ENCODE data around the gene HRH3. TPM values are rescaled to one million over a fixed set of nuclear protein-coding genes. Genes with fewer than 3 reads are reported as not detected.
A peak's percentile ranks its signal among the peaks of the same experiment; 100 is the strongest.

The HRH3 gene
- total RNA-seq, 5 donors from 2014 or later (not counting 1 experiment from before 2014, with no cell fraction given): not detected

DNA sequence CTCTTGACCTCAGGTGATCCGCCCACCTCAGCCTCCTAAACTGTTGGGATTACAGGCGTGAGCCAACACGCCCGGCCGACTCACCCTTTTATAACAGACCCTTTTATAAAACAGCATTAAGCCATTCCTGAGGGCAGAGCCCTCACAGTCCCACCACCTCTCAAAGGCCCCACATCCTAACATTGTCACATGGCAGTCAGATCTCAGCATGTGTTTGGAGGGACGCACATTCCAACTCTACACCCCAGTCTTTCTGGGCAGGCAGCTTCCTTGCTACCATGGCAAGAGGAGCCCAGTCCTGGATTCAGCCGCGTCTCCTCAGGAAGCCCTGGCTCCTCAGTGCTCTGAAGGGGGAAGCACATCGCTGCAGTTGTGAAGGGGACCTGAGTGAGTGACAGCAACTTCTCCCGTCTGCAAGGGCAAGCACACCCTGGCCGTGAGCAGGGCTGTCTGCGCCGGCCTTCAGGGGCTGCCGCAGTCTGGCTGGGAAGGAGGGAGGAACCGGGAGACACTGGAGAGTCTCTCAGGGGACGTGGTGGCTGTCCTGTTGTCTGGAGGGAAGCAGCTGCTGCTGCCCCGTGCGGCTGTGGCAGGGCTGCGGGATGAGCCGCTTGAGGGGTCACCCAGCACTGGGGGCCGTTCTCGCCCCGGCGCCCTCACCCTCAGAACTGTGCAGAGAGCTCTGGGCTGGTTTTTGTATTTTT, 34.1 kb upstream of the HRH3 start:
- 95% methylated on average over 21 of the region's 24 CpGs for WGBS (ENCODE audit: insufficient coverage)
- Mint-ChIP-seq H3K27ac (no peak overlapping the region), H3K9me3 (no peaks in the 10 kb centered on the region), H3K27me3 (no peaks in the 10 kb centered on the region), H3K36me3 (peaks cover 14% of the 10 kb centered on the region), H3K4me3 (no peak overlapping the region), H3K4me1 (peaks cover 26 to 31% (median 29%) of the 10 kb centered on the region in 3 donors)
- ChIA-PET POLR2A (no interaction called here), CTCF (no interaction called here)
- H3K4me3 ChIP-seq (ENCODE audit: control insufficient read depth in 1 of 2, extremely low read depth in 1 of 2, low read length in 1 of 2): no peak overlapping the region
- H3K27me3 ChIP-seq (replicated peaks in 1 of 2; ENCODE audit: control insufficient read depth in 2 of 2, extremely low read depth in 1 of 2, insufficient read depth in 2 of 2, low read length in 1 of 2): no peaks in the 10 kb centered on the region
- H3K27ac ChIP-seq (ENCODE audit: low read length): no peak overlapping the region
- DNase-seq (no peak), ATAC-seq (replicated peaks in 1 of 4) (no peak)
- peaks cover 0 to 4% of the 10 kb centered on the region in 2 experiments for H3K4me1 ChIP-seq (ENCODE audit: control insufficient read depth in 1 of 2, extremely low read depth in 1 of 2, insufficient read depth in 2 of 2, low read length in 2 of 2)
- peaks cover 27 to 33% of the 10 kb centered on the region in 2 donors for H3K36me3 ChIP-seq (ENCODE audit: control insufficient read depth in 2 of 2, extremely low read depth in 1 of 2, insufficient read depth in 1 of 2, low read length in 1 of 2)
- no peaks in the 10 kb centered on the region for H3K9me3 ChIP-seq

DNA sequence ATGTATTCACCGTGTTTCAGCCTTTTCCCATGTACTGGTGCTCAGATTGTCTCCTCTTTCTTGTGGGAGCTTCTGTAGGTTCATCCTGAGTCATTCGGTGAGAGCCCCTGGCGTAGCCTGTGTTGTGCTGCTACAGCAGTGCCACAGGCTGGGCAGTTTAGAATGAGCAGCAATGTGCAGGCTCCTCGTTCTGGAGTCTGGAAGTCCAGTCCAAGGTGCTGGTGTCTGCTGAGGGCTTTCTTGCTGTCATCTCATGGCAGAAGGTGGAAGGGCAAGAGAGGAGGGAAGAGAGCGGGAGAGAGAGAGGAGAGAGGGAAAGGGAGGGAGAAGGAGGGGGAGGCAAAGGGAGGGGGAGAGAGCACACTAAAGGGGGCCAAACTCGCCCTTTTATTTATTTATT, 33.3 kb upstream of the HRH3 start:
- Mint-ChIP-seq H3K27me3 (no peaks in the 10 kb centered on the region), H3K4me3 (no peak overlapping the region), H3K9me3 (no peaks in the 10 kb centered on the region), H3K4me1 (peaks cover 31 to 35% (median 34%) of the 10 kb centered on the region in 3 donors), H3K36me3 (peaks cover 12% of the 10 kb centered on the region), H3K27ac (no peak overlapping the region)
- H3K36me3 ChIP-seq (ENCODE audit: control insufficient read depth in 2 of 2, extremely low read depth in 1 of 2, insufficient read depth in 1 of 2, low read length in 1 of 2): peaks cover 21 to 26% of the 10 kb centered on the region in 2 donors
- POLR2A ChIA-PET: no interaction called here
- DNase-seq (no peak), ATAC-seq (replicated peaks in 1 of 4) (no peak)
- CTCF ChIA-PET: no interaction called here
- no peaks in the 10 kb centered on the region for H3K27me3 ChIP-seq (replicated peaks in 1 of 2; ENCODE audit: control insufficient read depth in 2 of 2, extremely low read depth in 1 of 2, insufficient read depth in 2 of 2, low read length in 1 of 2)
- 65% methylated on average over 2 of the region's 6 CpGs for WGBS (ENCODE audit: insufficient coverage)
- peaks cover 0 to 4% of the 10 kb centered on the region in 2 experiments for H3K4me1 ChIP-seq (ENCODE audit: control insufficient read depth in 1 of 2, extremely low read depth in 1 of 2, insufficient read depth in 2 of 2, low read length in 2 of 2)
- no peaks in the 10 kb centered on the region for H3K9me3 ChIP-seq
- no peak overlapping the region for H3K27ac ChIP-seq (ENCODE audit: low read length)
- no peak overlapping the region for H3K4me3 ChIP-seq (ENCODE audit: control insufficient read depth in 1 of 2, extremely low read depth in 1 of 2, low read length in 1 of 2)

DNA sequence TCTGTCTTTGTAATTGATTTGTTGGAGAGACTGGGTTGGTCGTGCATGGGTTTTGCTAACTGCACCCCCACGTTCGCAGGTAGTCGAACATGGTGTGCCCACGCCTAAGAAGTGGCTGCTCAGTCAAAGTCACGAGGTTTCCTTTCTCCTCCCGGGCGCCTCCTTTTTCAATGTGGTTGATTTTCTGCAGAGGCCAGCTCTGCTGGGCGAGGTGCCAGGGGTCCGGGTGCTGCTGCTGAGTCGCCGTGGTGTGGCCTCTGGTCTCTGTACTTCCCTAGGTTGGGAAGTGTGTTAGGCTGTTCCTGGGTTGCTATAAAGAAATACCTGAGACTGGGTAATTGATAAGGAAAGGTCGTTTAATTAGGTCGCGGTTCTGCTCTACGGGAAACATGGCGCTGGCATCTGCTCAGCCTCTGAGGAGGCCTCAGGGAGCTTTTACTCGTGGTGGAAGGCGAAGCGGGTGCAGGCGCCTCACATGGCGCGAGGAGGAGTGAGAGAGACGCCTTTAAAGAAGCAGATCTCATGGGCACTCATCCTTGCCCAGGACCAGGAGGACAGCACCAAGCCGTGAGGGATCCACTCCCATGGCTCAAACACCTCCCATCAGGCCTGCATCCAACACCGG, 32.4 kb upstream of the HRH3 start:
- DNase-seq (no peak), ATAC-seq (replicated peaks in 1 of 4) (no peak)
- peaks cover 0 to 4% of the 10 kb centered on the region in 2 experiments for H3K4me1 ChIP-seq (ENCODE audit: control insufficient read depth in 1 of 2, extremely low read depth in 1 of 2, insufficient read depth in 2 of 2, low read length in 2 of 2)
- no peaks in the 10 kb centered on the region for H3K9me3 ChIP-seq
- no peaks in the 10 kb centered on the region for H3K27me3 ChIP-seq (replicated peaks in 1 of 2; ENCODE audit: control insufficient read depth in 2 of 2, extremely low read depth in 1 of 2, insufficient read depth in 2 of 2, low read length in 1 of 2)
- H3K36me3 Mint-ChIP-seq: peaks cover 12% of the 10 kb centered on the region
- H3K4me1 Mint-ChIP-seq: peaks cover 31 to 37% (median 37%) of the 10 kb centered on the region in 3 donors
- no peaks in the 10 kb centered on the region for H3K9me3 Mint-ChIP-seq
- H3K27ac Mint-ChIP-seq: no peak overlapping the region
- POLR2A ChIA-PET: no interaction called here
- 92% methylated on average over 20 of the region's 26 CpGs for WGBS (ENCODE audit: insufficient coverage)
- no peaks in the 10 kb centered on the region for H3K27me3 Mint-ChIP-seq
- H3K4me3 ChIP-seq (ENCODE audit: control insufficient read depth in 1 of 2, extremely low read depth in 1 of 2, low read length in 1 of 2): no peak overlapping the region
- no peak overlapping the region for H3K27ac ChIP-seq (ENCODE audit: low read length)
- peaks cover 13 to 20% of the 10 kb centered on the region in 2 donors for H3K36me3 ChIP-seq (ENCODE audit: control insufficient read depth in 2 of 2, extremely low read depth in 1 of 2, insufficient read depth in 1 of 2, low read length in 1 of 2)
- CTCF ChIA-PET: no interaction called here
- H3K4me3 Mint-ChIP-seq: no peak overlapping the region

DNA sequence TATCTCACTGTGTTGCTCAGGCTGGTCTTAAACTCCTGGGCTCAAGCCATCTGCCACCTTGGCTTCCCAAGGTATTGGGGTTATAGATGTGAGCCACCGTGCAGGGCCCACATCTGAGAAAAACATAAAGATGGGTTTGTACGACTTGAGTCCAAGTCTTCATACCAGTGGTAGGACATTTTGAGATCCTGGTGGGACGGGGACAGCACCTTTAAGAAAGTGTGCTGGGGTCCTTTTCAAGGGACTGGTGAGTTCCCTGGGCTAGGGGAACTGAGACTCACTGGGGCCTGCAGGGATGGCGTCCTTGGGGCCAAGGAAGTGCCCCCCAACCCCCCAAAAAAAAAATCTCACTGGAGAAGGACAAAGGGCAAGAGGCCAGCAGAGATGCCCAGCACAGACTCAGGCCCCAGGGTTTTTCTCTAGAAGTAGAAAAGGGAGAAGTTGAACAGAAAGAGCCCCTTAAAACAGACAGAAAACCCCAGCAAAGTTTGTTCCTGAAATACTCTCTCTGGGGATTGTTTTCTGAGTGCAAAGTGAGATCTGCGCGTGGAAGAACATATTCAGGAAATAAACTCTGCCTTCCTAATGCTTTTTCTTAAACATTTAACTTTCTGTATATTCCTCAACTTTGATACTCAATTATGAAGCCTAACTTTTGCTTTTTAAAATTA, 28.9 kb upstream of the HRH3 start:
- Histone ChIP-seq H3K27ac (ENCODE audit: low read length) (no peak overlapping the region), H3K9me3 (no peaks in the 10 kb centered on the region), H3K4me1 (ENCODE audit: control insufficient read depth in 1 of 2, extremely low read depth in 1 of 2, insufficient read depth in 2 of 2, low read length in 2 of 2) (peaks cover 0 to 20% of the 10 kb centered on the region in 2 experiments), H3K27me3 (replicated peaks in 1 of 2; ENCODE audit: control insufficient read depth in 2 of 2, extremely low read depth in 1 of 2, insufficient read depth in 2 of 2, low read length in 1 of 2) (no peaks in the 10 kb centered on the region), H3K36me3 (ENCODE audit: control insufficient read depth in 2 of 2, extremely low read depth in 1 of 2, insufficient read depth in 1 of 2, low read length in 1 of 2) (peaks cover 6 to 16% of the 10 kb centered on the region in 2 donors), H3K4me3 (ENCODE audit: control insufficient read depth in 1 of 2, extremely low read depth in 1 of 2, low read length in 1 of 2) (no peak overlapping the region)
- ATAC-seq (replicated peaks in 1 of 4) (no peak), DNase-seq (no peak)
- H3K4me3 Mint-ChIP-seq: no peak overlapping the region
- ChIA-PET POLR2A (no interaction called here), CTCF (no interaction called here)
- peaks cover 7% of the 10 kb centered on the region for H3K36me3 Mint-ChIP-seq
- peaks cover 48 to 52% (median 48%) of the 10 kb centered on the region in 3 donors for H3K4me1 Mint-ChIP-seq
- no peaks in the 10 kb centered on the region for H3K9me3 Mint-ChIP-seq
- no peaks in the 10 kb centered on the region for H3K27me3 Mint-ChIP-seq
- no peak overlapping the region for H3K27ac Mint-ChIP-seq
- 77% methylated on average over 3 of the region's 6 CpGs for WGBS (ENCODE audit: insufficient coverage)

DNA sequence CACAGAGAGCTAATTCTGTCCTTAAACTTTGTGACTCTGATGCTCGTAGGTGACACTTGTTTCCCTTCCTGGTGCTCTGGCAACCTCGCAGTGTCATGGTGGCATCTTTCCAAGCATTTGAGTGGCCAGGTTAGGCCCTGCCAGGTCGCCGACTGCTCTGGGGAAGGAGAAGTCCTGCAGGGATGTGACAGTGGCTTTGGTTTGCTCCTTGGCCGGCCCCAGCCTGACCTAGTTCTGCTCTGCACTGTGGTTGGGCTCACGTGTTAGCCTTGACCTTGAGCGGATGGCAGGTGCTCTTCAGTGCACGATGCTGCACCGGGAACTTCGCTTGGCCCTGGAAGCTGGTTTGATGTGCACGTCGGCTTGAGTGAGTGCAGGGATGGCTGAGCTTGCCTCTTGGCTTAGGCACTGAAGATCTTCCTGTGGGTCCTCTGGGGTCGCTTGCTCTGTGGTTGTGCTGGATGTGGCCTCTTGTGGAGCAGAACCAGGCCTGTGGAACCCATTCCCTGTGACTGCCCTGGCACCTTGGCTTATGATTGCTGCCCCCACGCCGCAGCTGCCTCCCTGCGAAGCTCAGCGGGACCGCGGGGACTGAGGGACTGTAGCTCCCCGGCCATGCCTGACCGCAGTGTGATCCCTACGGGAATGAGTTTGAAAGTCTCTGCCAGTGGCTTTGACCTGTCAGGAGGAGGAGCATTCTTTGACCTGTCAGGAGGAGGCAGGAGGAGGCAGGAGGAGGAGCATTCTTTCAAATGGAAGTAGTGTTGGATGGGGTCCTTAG, 27.0 kb upstream of the HRH3 start:
- DNase-seq: no peak
- no peak overlapping the region for H3K27ac Mint-ChIP-seq
- ChIA-PET CTCF (no interaction called here), POLR2A (interaction anchor here in 1 of 2 donors (0.5 kb wide), 1 partner anchor 964 kb away, joined by 4 read pairs; no protein-coding TSS in a partner anchor)
- peaks cover 0 to 26% of the 10 kb centered on the region in 2 experiments for H3K4me1 ChIP-seq (ENCODE audit: control insufficient read depth in 1 of 2, extremely low read depth in 1 of 2, insufficient read depth in 2 of 2, low read length in 2 of 2)
- peaks cover 44 to 52% (median 46%) of the 10 kb centered on the region in 3 donors for H3K4me1 Mint-ChIP-seq
- H3K27me3 Mint-ChIP-seq: no peaks in the 10 kb centered on the region
- no peak overlapping the region for H3K4me3 Mint-ChIP-seq
- no peak for ATAC-seq (replicated peaks in 1 of 4)
- no peaks in the 10 kb centered on the region for H3K9me3 Mint-ChIP-seq
- H3K36me3 ChIP-seq (ENCODE audit: control insufficient read depth in 2 of 2, extremely low read depth in 1 of 2, insufficient read depth in 1 of 2, low read length in 1 of 2): peaks cover 0 to 22% of the 10 kb centered on the region in 2 donors
- no peaks in the 10 kb centered on the region for H3K9me3 ChIP-seq
- no peak overlapping the region for H3K4me3 ChIP-seq (ENCODE audit: control insufficient read depth in 1 of 2, extremely low read depth in 1 of 2, low read length in 1 of 2)
- H3K27ac ChIP-seq (ENCODE audit: low read length): no peak overlapping the region
- 86% methylated on average over 18 of the region's 22 CpGs for WGBS (ENCODE audit: insufficient coverage)
- H3K27me3 ChIP-seq (replicated peaks in 1 of 2; ENCODE audit: control insufficient read depth in 2 of 2, extremely low read depth in 1 of 2, insufficient read depth in 2 of 2, low read length in 1 of 2): no peaks in the 10 kb centered on the region
- H3K36me3 Mint-ChIP-seq: peaks cover 9% of the 10 kb centered on the region

DNA sequence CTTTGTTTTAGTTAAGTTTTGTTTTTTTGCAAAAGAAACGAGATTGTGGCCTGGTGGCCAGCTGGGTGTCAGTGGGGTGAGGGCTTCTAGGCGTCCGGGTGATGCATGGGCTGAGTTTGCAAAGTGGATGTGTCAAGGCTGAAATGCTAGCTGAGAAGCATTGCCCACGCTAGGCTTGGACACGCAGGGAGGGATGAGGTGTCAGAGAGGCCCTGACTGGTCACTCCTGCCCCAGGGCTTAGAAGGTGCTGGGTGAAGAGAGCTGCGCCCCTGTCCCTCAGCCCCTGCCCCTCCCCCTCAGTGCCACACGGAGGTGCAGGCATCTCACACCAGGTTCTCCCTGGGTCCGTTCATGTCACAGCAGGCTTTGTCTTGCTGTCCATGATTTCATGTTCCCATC, 26.4 kb upstream of the HRH3 start:
- ATAC-seq (replicated peaks in 1 of 4) (peak in 1 of 4 experiments; percentile 11), DNase-seq (no peak)
- H3K27me3 Mint-ChIP-seq: no peaks in the 10 kb centered on the region
- H3K9me3 Mint-ChIP-seq: no peaks in the 10 kb centered on the region
- no peak overlapping the region for H3K27ac Mint-ChIP-seq
- WGBS (ENCODE audit: insufficient coverage): 84% methylated on average over 7 of the region's 8 CpGs
- Histone ChIP-seq H3K9me3 (no peaks in the 10 kb centered on the region), H3K4me3 (ENCODE audit: control insufficient read depth in 1 of 2, extremely low read depth in 1 of 2, low read length in 1 of 2) (no peak overlapping the region), H3K36me3 (ENCODE audit: control insufficient read depth in 2 of 2, extremely low read depth in 1 of 2, insufficient read depth in 1 of 2, low read length in 1 of 2) (peaks cover 0 to 22% of the 10 kb centered on the region in 2 donors), H3K27ac (ENCODE audit: low read length) (no peak overlapping the region), H3K27me3 (replicated peaks in 1 of 2; ENCODE audit: control insufficient read depth in 2 of 2, extremely low read depth in 1 of 2, insufficient read depth in 2 of 2, low read length in 1 of 2) (no peaks in the 10 kb centered on the region), H3K4me1 (ENCODE audit: control insufficient read depth in 1 of 2, extremely low read depth in 1 of 2, insufficient read depth in 2 of 2, low read length in 2 of 2) (peaks cover 0 to 28% of the 10 kb centered on the region in 2 experiments)
- H3K4me1 Mint-ChIP-seq: peaks cover 49 to 59% (median 51%) of the 10 kb centered on the region in 3 donors
- ChIA-PET CTCF (no interaction called here), POLR2A (no interaction called here)
- no peak overlapping the region for H3K4me3 Mint-ChIP-seq
- peaks cover 13% of the 10 kb centered on the region for H3K36me3 Mint-ChIP-seq
